Choroid plexus epithelial cell (primary cell): ENCODE measurements around the gene EBPL.
A peak's percentile ranks its signal among the peaks of the same experiment; 100 is the strongest.

Source experiments
- DNase-seq: peaks from one replicate; pipeline ENCODE4 v3.0.0-alpha.2; 2010; ENCODE audit warnings: low read depth
- H3K4me3 ChIP-seq: 2 replicates; pipeline ENCODE4 v1.5.1; 2011; ENCODE audit warnings: low read depth, mild to moderate bottlenecking, control low read depth, low read length, moderate library complexity
- CTCF ChIP-seq: conservative IDR thresholded peaks from 2 replicates; pipeline ENCODE4 v1.5.1; 2011; ENCODE audit warnings: low read depth, mild to moderate bottlenecking, control low read depth, inconsistent platforms, low read length, moderate library complexity

The EBPL gene

GRCh38 chr13:49635599-49636433, 55.5 kb downstream of the EBPL start:
- H3K4me3 ChIP-seq = peak overlapping the region; percentile 47
- DNase-seq = peak; percentile 86
- no peak for TF ChIP-seq CTCF

- no peak for TF ChIP-seq CTCF
- no peak for DNase-seq
- H3K4me3 ChIP-seq = no peak overlapping the region
Observed at GRCh38 chr13:49633710-49634109, 57.6 kb downstream of the EBPL start.

- no peak for DNase-seq
- no peak for TF ChIP-seq CTCF
Observed at GRCh38 chr13:49632156-49632555, 59.1 kb downstream of the EBPL start.

GRCh38 chr13:49630580-49630979, 60.7 kb downstream of the EBPL start:
- TF ChIP-seq CTCF = no peak
- no peak overlapping the region for H3K4me3 ChIP-seq
- DNase-seq = no peak

More at GRCh38 chr13:49632156-49632555, 59.1 kb downstream of the EBPL start:
- H3K4me3 ChIP-seq = no peak overlapping the region

- TF ChIP-seq CTCF = no peak
- no peak overlapping the region for H3K4me3 ChIP-seq
- DNase-seq = no peak
Observed at GRCh38 chr13:49629947-49630346, 61.3 kb downstream of the EBPL start.

GRCh38 chr13:49629196-49629938, 61.9 kb downstream of the EBPL start:
- no peak for TF ChIP-seq CTCF
- H3K4me3 ChIP-seq = no peak overlapping the region
- DNase-seq = no peak
